ENCODE measurements around the gene TRIM7.
"Not testable (repeated sequence)": the region's sequence is repeated elsewhere in the genome, so short reads cannot be mapped to it uniquely, and the experiment has no call there.

Gene TRIM7

DNA sequence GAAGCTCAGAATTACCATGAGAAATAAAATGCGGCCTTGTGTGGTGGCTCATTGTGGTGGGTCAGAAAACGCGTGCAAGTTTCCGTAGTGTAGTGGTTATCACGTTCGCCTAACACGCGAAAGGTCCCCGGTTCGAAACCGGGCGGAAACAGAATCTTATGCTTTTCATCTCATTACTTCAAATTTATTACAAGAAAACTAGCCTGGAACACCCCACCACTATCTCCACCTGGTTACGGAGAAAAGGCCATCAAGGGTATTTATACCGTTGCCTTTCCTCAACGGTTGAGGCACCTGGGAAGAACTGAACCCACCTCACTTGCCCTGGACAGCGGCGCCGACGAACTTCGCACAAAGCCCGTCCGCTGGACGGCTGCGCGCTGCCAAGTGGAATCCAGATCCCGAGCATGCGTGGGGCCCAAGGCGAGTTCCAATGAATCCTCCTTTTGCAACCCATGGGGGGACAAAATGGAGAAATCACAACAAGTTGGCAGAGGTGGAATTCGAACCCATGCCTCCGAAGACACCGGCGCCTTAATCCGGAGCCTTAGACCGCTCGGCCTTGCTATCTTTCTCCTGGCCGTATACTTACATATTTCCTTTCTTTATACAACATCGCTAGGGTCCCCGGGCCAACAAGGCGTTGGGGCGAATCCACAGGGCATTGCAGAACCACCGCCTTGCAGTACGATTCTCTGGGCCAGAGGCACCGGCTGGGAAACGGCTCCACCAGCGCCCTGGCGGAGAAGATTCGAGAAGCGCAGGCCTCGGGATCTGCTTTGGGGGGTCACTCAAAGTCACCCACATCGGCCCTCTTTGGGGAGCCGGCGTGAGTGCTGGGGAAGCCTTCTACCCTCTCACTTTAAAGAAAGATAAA is 40.7 kb downstream of the TRIM7 start:
- TF ChIP-seq, protein P1, sequence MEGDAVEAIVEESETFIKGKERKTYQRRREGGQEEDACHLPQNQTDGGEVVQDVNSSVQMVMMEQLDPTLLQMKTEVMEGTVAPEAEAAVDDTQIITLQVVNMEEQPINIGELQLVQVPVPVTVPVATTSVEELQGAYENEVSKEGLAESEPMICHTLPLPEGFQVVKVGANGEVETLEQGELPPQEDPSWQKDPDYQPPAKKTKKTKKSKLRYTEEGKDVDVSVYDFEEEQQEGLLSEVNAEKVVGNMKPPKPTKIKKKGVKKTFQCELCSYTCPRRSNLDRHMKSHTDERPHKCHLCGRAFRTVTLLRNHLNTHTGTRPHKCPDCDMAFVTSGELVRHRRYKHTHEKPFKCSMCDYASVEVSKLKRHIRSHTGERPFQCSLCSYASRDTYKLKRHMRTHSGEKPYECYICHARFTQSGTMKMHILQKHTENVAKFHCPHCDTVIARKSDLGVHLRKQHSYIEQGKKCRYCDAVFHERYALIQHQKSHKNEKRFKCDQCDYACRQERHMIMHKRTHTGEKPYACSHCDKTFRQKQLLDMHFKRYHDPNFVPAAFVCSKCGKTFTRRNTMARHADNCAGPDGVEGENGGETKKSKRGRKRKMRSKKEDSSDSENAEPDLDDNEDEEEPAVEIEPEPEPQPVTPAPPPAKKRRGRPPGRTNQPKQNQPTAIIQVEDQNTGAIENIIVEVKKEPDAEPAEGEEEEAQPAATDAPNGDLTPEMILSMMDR (IDR thresholded peaks at IDR 0.05; ENCODE audit: low read depth, low read length, missing control alignments) = no peak
- no peak for DNase-seq (ENCODE audit: extremely low read depth, low read depth)
- H3K4me3 ChIP-seq (replicated peaks; ENCODE audit: low read depth, low read length) = peak overlapping the region; percentile 31; the same call in 1 of the 2 replicates

DNA sequence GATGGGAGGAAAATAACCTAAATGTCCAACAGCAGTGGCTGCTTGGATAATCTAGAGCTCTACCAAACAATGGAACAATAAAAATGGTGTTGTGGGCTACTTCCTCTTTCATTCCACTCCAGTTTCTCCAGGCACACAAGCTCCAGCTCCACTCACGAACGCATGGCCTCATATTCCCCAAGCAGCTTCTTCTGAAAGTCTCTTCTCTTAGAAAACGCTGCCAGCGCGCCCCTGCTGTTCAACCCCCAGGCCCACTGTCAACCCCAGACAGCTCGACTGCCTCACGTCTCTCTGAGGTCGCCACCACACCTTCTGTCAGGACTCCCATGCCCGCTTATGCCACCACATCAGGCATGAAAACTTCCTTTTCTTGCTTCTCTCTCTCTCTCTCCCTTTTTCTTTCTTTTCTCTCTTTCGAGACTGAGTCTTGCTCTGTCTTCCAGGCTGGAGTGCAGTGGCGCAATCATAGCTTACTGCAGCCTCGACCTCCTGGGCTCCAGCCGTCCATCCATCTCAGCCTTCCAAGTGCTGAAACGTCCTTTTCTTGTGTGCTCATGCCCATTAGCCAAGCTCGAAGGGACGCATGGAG is 41.4 kb downstream of the TRIM7 start:
- DNase-seq (ENCODE audit: extremely low read depth, low read depth) = no peak
- peak overlapping the region; percentile 31 for H3K4me3 ChIP-seq (replicated peaks; ENCODE audit: low read depth, low read length)

DNA sequence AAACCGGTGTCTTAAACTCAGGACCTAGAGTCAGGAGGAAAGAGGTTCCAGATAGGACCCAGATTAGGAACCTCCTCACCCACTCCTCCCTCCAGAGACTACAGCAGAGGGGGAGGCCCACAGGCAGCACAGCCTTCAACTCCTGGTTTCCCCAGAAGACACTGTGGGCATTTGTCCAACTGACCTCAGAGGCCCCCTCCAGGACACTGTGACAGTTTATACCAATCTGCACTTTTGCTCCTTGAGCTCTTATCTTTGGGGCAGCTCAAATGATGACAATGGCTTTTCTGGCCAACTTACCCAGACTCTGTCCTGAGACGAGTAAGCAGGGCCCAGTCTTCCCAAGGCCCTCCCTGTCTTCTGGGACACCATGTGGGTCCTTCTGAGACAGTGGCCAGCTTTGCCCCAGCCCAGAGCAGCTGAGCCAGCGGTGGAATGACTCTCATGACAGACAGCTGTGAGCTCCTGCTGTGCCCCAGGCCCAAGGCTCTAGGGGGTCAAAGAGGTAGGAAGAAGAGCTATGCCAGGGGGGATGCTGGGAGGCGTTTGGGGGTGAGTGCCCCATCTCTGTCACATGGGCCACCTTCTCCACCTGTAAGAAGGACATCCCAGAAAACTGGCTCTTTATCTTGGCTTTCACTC is 43.3 kb downstream of the TRIM7 start:
- DNase-seq (ENCODE audit: extremely low read depth, low read depth) = no peak
- 0 out of 2 replicates have a peak overlapping the region, but pooled peaks have one; percentile 22 for H3K4me3 ChIP-seq (replicated peaks; ENCODE audit: low read depth, low read length)
- TF ChIP-seq, protein P1 (IDR thresholded peaks at IDR 0.05; ENCODE audit: low read depth, low read length, missing control alignments) = no peak

More for the DNA sequence above, 41.4 kb downstream of the TRIM7 start:
- TF ChIP-seq, protein P1 (IDR thresholded peaks at IDR 0.05; ENCODE audit: low read depth, low read length, missing control alignments) = no peak

DNA sequence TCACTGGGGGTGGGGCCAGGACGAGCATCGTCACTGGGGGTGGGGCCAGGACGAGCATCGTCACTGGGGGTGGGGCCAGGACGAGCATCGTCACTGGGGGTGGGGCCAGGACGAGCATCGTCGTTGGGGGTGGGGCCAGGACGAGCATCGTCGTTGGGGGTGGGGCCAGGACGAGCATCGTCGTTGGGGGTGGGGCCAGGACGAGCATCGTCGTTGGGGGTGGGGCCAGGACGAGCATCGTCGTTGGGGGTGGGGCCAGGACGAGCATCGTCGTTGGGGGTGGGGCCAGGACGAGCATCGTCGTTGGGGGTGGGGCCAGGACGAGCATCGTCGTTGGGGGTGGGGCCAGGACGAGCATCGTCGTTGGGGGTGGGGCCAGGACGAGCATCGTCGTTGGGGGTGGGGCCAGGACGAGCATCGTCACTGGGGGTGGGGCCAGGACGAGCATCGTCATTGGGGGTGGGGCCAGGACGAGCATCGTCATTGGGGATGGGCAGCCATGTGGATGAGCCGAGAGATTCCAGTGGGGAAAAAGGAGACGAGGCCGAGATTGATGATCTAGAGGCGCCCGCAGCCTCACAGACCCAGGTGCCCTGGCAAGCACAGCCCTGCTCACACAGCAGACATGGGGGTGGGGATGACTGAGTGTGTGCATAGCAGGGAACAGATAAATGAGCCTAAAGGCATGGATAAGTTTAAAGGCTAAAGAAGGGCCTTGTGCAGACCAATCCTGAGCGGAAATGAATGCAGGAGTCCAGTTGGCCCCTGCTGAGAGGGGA is 44.1 kb downstream of the TRIM7 start:
- not testable (repeated sequence) for DNase-seq (ENCODE audit: extremely low read depth, low read depth)
- H3K4me3 ChIP-seq (replicated peaks; ENCODE audit: low read depth, low read length) = 0 out of 2 replicates have a peak overlapping the region, but pooled peaks have one; percentile 22

DNA sequence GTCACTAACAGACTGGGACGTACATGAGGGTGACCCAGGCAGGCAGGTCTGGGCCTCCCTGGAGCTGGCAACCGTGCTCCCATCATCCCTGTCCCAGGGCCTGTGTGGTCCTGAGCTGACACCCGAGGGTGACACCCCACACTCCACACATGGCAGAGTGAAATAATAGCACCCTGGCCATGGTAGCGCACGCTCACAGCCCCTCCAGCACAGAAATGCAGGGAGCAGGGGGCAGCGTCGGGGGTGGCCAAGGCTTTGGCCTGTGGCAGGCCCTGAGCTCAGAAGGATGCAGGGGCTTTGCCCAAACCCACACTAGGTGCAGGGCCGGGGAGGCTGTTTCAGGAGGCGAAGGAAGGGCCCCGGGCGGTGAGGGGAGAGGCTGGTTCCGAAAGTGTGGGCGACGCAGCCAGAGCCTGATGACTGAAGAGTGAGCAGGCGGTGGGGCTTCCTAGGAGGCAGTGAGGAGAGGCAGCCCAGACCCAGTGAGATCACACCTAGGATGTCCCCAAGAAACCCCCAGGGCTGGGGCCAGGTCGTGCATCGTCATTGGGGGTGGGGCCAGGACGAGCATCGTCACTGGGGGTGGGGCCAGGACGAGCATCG is 44.7 kb downstream of the TRIM7 start:
- TF ChIP-seq, protein P1 (IDR thresholded peaks at IDR 0.05; ENCODE audit: low read depth, low read length, missing control alignments) = no peak
- H3K4me3 ChIP-seq (replicated peaks; ENCODE audit: low read depth, low read length) = peak overlapping the region; percentile 26
- no peak for DNase-seq (ENCODE audit: extremely low read depth, low read depth)

DNA sequence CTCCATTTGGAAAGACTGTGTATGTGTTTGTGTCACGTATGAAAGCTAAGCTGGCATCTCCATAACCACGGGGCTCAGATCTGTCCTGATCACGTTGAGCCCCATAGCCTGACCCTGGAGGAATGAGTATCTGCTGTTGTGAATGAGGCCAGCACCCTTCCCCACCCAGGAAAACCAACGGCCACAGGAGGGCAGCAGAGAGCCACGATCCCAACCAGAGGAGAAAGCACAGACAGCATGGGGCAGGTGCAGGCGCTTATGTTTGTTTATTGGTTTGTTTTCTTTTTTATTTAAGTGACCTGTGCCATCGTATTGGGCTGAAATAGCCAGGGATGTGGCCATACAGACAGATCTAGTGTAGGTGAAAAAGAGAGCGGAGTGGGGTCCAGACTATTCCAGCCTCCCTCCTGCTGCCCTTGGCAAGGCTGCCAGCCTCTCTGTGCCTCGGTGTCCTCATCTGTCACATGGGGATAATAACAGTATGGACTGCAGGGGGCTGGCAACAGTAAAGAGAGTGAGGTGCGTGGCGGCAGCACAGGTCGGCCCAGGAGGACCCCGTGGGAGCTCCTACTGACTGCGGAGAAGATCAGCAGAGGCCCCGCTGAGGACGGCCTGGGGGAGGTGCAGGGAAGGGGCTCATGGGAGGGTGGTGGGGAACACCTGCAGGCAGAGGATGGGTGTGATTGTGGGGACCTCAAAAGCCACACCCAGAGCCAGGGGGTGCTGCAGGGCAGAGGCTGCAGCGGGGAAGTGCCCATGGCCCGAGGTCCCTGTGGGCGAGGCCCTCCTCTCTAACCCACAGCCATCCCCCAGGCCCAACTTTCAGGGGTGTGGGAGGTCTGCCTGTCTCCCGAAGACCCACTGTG is 45.5 kb downstream of the TRIM7 start:
- H3K4me3 ChIP-seq (replicated peaks; ENCODE audit: low read depth, low read length) = no peak overlapping the region
- DNase-seq (ENCODE audit: extremely low read depth, low read depth) = no peak
- TF ChIP-seq, protein P1 (IDR thresholded peaks at IDR 0.05; ENCODE audit: low read depth, low read length, missing control alignments) = peak; percentile 94
